HG02763 (cell line): ENCODE results near the gene SCFD1.
"Not testable (repeated sequence)": the region's sequence is repeated elsewhere in the genome, so short reads cannot be mapped to it uniquely, and the experiment has no call there.

Experiments used
- ATAC-seq: cut with Tn5 transposase; IDR thresholded peaks from one replicate; pipeline ENCODE4 v1.9.1; 2021; ENCODE audit warnings: mild to moderate bottlenecking, moderate library complexity; ENCODE audit not compliant: unreplicated experiment

SCFD1 gene

GRCh38 chr14:30621940-30622830, at the start of gene SCFD1:
Gene SCFD1 (plus strand): TSS chr14:30622319. CDS start chr14:30622339, 20 bp downstream.
- ATAC-seq = peak; percentile 96

GRCh38 chr14:30572771-30573170, 49.3 kb upstream of the SCFD1 start:
- ATAC-seq = no peak

GRCh38 chr14:30573226-30573814, 48.8 kb upstream of the SCFD1 start:
- ATAC-seq = no peak

- ATAC-seq = no peak
Observed at GRCh38 chr14:30573966-30574365, 48.2 kb upstream of the SCFD1 start.

GRCh38 chr14:30574777-30575176, 47.3 kb upstream of the SCFD1 start:
- ATAC-seq = not testable (repeated sequence)

- not testable (repeated sequence) for ATAC-seq
Observed at GRCh38 chr14:30576333-30576732, 45.8 kb upstream of the SCFD1 start.

- no peak for ATAC-seq
Observed at GRCh38 chr14:30580616-30581282, 41.4 kb upstream of the SCFD1 start.

- ATAC-seq = no peak
Observed at GRCh38 chr14:30581283-30581625, 40.9 kb upstream of the SCFD1 start.

GRCh38 chr14:30582376-30582775, 39.7 kb upstream of the SCFD1 start:
- no peak for ATAC-seq

GRCh38 chr14:30584058-30584630, 38.0 kb upstream of the SCFD1 start:
- ATAC-seq = no peak

- ATAC-seq = no peak
Observed at GRCh38 chr14:30585204-30585603, 36.9 kb upstream of the SCFD1 start.

- ATAC-seq = no peak
Observed at GRCh38 chr14:30587141-30587540, 35.0 kb upstream of the SCFD1 start.

- no peak for ATAC-seq
Observed at GRCh38 chr14:30588873-30589272, 33.2 kb upstream of the SCFD1 start.

- ATAC-seq = no peak
Observed at GRCh38 chr14:30596935-30597334, 25.2 kb upstream of the SCFD1 start.

GRCh38 chr14:30597504-30597903, 24.6 kb upstream of the SCFD1 start:
- ATAC-seq = no peak

- ATAC-seq = no peak
Observed at GRCh38 chr14:30600922-30601918, 20.9 kb upstream of the SCFD1 start.

- ATAC-seq = no peak
Observed at GRCh38 chr14:30603402-30603801, 18.7 kb upstream of the SCFD1 start.

GRCh38 chr14:30604696-30605095, 17.4 kb upstream of the SCFD1 start:
- ATAC-seq = not testable (repeated sequence)

GRCh38 chr14:30607156-30607780, 14.9 kb upstream of the SCFD1 start:
- ATAC-seq = no peak

- no peak for ATAC-seq
Observed at GRCh38 chr14:30608533-30609006, 13.5 kb upstream of the SCFD1 start.
